ENCODE data around the gene SUPT6H.
"Not testable (repeated sequence)": the region's sequence is repeated elsewhere in the genome, so short reads cannot be mapped to it uniquely, and the experiment has no call there.

The SUPT6H gene

DNA sequence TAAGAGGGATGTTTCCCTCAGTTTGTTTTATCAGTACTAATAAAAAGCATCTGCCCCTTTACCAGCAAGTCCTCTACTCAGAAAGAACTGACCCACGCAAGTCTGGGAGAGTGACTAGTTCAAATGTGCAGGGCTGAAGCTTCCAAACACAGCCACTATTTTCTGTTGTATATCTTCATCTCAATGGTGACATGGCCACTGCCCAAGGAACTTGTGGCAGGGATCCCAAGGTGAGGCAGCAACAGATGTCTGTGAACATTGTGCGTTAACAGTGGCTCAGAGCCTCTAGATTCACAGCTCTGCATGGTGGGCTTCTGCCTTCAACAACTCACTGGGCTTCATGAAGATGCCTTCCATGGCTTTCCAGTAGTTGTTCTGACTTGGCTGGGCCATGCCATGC, 13.3 kb upstream of the SUPT6H start:
- no peak for DNase-seq

DNA sequence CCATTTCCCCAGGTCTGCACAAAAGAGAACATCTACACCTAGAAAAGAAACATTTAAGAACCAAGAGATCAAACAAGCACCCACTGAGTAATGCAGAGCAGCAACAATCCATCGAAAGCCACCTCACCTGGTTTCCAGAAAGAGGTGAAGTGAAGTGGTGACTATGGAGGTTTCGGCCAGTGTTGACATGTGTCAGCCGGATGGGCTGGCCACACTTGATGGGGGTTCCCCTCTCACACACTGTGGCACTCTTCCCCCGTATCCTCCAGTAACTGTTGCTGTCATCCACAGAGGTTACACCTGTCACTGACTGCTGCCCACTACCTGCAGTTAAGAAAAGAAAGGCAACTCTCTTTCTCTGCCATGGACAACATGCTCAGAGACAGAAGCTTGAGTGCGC, 6.8 kb upstream of the SUPT6H start:
- DNase-seq = no peak

DNA sequence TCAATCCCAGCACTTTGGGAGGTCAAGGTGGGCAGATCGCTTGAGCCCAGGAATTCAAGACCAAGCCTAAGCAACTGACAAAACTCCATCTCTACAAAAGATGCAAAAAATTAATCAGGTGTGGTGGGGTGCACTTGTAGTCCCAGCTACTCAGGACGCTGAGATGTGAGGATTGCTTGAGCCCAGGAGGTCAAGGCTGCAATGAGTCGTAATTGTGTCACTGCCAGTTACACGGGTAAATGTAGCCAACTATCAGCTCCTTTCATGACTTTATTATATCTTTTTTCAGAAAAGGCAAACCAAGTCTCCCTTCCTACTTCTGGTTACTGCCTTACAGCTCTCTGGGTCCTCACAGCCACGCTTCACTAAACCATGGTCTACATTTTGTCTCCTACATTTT, 4.2 kb upstream of the SUPT6H start:
- no peak for DNase-seq

DNA sequence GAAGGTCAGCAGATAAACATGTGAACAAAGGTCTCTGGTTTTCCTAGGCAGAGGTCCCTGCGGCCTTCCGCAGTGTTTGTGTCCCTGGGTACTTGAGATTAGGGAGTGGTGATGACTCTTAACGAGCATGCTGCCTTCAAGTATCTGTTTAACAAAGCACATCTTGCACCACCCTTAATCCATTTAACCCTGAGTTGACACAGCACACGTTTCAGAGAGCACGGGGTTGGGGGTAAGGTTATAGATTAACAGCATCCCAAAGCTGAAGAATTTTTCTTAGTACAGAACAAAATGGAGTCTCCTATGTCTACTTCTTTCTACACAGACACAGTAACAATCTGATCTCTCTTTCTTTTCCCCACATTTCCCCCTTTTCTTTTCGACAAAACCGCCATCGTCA, 3.7 kb upstream of the SUPT6H start:
- DNase-seq = not testable (repeated sequence)

DNA sequence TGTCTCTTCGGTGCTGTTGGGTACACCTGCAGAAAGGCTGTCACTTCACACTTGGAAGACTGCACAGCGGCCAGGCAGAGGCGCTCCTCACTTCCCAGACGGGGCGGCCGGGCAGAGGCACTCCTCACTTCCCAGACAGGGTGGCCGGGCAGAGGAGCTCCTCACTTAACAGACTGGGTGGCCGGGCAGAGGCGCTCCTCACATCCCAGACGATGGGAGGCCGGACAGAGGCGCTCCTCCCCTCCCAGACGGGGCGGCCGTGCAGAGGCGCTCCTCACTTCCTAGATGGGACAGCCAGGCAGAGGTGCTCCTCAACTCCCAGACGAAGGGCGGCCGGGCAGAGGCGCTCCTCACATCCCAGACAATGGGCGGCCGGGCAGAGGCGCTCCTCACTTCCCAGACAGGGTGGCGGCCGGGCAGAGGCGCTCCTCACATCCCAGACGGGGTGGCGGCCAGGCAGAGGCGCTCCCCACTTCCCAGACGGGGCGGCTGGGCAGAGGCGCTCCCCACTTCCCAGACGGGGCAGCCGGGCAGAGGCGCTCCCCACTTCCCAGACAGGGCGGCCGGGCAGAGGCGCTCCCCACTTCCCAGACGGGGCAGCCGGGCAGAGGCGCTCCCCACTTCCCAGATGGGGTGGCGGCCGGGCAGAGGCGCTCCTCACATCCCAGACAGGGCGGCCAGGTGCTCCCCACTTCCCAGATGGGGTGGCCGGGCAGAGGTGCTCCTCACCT, 3.1 kb upstream of the SUPT6H start:
- DNase-seq = not testable (repeated sequence)

DNA sequence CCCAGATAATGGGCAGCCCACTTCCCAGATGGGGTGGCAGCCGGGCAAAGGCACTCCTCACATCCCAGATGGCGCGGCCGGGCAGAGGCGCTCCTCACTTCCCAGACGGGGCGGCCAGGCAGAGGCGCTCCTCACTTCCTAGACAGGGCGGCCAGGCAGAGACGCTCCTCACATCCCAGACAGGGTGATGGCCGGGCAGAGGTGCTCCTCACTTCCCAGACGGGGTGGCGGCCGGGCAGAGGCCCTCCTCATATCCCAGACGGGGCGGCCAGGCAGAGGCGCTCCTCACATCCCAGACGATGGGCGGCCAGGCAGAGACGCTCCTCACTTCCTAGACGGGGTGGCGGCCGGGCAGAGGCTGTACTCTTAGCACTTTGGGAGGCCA, 2.5 kb upstream of the SUPT6H start:
- not testable (repeated sequence) for DNase-seq

DNA sequence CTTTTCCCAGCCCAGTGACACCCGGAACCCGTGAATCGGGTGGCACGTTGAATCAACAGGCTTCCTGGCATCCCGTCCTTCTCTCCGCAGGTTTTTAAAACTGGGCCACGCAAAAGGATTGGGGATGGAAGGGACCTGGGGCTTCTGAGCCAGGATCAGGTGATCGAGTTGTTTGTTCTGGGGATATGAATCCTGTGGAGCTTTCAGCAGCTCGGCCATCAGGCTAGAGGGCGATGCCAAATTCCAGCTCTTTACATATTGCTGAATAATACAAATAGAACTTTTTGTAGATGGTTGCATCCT, 473 bp downstream of the SUPT6H start:
- DNase-seq = no peak

DNA sequence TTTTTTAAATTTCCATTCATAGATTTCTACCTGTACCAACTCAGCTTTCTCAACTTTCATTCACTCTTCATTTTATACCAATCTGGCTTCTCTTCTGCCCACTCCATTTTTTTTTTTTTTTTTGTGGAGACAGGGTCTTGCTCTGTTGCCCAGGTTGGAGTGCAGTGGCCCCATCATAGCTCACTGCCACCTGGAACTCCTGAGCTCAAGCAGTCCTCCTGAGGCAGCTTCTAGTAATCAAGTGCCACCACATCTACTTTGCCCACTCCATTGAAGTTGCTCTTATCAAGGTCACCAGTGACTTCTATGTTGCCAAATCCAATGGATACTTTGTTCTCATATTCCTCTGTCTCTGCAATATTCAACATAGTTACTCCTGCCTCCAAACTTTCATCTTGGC, 1.7 kb downstream of the SUPT6H start:
- no peak for DNase-seq

DNA sequence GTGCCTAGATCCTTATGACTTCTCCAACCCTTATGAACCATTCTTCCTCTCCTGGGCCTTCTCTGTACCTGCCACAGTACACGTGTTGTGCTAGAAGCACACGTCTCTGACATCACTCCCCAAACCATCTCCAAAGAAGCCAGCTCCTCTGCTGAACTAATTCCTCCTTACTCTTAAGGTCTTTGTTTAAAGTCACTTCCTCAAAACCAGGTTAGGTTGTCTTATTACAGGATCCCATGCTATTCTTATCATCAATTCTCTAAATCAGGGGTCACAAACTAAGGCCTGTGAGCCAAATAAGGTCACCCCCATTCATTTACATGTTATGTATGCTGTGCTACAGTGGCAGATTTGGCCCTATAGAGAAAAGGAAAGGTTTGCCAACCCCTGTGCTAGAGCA, 4.0 kb downstream of the SUPT6H start:
- no peak for DNase-seq

DNA sequence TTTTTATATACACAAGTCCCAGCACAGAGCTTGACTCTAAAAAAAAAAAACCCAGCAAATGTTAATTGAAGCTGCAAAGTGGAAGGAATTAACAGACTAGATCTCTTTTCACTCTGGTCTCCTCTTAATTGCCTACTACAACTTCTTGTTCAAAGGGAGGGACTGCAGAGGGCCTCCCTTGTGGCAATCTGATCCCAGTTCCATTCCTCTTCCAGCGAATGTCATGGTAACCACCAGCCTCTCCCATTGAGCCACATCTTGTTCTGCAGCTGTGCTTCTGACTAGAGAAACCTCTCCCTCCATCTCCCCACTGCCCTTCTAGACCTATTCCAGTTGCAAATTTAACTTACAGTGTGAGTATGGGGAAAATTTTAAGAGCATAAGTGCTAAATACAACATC, 5.9 kb downstream of the SUPT6H start:
- no peak for DNase-seq

DNA sequence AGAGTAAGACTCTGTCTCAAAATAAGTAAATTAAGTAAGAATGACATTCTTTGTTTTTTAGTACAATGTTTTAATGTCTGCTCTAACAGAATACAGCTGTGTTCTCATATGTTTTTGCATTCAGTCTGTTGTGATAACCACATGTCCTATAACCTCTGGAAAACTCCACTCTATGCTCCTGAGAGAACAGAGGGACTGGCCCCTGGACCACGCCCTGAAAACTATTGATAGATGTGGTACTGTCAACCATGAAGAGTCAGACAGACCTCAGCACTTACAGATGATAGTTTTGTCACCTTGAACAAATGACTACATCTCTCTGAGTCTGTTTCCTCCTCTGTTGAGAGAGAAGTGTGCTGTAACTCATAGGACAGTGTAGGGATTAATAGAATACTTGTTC, 7.9 kb downstream of the SUPT6H start:
- no peak for DNase-seq

DNA sequence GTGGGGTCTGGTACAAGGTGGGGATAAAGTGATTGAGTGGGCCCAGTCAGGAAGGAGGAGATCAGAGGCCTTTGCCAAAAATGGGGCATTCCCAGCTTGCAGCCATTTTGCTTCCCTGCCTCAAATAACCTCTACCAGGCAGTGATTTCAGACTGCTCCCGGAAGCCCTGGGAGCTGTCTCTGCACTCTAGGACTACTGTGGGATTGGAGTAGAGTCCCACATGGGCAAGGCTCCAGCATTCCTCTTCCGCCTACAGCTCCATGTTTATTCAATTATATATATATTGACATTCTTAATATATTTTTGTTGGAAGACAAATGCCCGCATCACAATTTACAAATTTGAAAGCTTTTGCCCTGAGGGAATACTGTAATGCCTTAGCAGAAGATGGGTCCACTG, 13.5 kb downstream of the SUPT6H start:
- DNase-seq = no peak

DNA sequence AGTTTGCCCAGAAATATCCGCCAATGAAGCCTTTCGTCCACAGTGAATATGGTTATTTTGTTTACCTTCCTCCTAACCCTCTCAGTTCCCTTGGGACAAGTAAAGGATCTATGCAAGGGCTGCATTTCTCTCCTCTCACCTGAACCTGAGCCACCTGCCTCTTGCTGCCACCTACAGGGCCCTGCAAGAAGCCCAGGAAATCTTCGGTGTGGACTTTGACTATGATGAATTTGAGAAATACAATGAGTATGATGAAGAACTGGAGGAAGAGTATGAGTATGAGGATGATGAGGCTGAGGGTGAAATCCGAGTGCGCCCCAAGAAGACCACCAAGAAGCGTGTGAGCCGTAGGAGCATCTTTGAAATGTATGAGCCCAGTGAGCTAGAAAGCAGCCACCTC, 14.0 kb downstream of the SUPT6H start:
- no peak for DNase-seq

DNA sequence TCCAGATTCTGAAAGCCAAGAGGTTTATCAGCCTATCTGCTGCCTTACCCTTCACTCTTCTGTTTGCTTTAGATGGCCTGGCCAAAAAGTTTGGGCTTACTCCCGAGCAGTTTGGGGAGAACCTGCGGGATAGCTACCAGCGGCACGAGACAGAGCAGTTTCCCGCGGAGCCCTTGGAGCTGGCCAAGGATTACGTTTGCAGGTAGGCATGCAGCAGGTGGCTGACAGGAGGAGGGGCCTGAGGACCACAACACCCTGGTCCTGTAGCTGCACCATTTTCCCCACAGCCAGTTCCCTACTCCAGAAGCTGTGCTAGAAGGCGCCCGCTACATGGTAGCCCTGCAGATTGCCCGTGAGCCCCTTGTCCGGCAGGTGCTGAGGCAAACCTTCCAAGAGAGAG, 20.6 kb downstream of the SUPT6H start:
- DNase-seq = no peak

DNA sequence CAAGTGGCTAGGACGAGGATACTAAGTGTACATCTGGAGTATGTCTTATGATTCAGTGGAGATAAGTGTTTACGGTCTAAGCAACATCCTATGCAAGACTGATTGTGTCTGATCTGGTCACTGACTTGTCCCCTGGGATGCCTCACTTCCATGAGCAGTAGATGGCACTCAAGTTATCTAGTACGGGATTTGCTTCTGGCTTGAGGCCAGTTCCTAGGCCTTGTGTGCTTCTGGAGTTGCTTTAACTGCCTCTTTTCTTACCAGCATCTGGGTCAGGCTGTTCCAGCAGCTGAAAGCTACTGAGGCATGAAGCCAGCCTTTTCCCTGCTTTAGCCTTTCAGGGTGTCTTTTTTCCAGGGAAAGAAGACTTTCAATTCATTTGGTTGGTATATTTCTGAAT, 23.0 kb downstream of the SUPT6H start:
- no peak for DNase-seq

DNA sequence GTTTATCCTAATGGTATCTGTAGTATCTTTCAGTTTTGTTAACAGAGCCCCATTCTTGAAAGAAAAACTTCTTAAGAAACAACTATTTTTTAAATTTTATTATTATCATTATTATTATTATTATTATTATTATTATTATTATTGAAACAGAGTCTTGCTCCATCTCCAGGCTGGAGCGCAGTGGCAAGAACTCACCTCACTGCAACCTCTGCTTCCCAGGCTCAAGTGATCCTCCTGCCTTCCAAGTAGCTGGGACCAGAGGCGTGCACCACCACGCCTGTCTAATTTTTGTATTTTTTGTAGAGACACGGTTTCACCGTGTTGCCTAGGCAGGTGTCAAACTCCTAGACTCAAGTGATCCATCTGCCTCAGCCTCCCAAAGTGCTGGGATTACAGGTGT, 23.4 kb downstream of the SUPT6H start:
- no peak for DNase-seq

DNA sequence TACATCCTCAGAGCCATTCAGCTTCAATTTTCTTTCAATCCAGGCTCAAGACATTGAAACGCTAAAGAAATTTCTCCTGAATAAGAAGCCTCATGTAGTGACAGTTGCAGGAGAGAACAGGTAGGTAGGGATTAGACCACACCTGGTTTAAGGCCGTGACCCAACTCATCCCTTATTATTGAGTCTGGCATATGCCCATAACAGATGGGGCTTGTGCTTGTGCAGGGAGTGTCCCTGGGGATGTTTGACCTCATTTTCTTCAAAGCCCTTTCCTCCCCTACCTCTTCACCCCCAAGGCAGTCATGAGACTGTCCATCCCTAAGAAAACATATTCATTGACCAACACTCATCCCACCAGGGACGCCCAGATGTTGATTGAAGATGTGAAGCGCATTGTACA, 24.3 kb downstream of the SUPT6H start:
- DNase-seq = no peak

DNA sequence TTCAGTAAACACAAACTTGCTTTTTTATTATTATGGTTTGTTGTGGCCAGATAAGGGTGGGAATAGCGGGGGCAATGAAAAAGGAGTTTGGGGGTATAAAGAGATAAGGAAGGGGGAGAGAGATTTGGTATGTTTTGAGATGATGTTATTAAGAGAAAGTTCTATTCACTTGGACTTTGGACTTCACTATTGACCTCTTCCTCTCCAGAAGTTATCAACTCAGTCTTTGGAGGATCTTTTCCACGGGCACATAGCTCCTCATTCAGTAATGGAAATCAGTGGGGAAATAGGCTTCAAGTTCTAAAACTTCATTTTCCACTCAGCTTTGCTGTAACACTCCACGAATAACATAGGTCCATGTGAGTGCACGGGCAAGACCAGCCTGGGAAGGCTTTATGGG, 26.5 kb downstream of the SUPT6H start:
- DNase-seq = no peak

DNA sequence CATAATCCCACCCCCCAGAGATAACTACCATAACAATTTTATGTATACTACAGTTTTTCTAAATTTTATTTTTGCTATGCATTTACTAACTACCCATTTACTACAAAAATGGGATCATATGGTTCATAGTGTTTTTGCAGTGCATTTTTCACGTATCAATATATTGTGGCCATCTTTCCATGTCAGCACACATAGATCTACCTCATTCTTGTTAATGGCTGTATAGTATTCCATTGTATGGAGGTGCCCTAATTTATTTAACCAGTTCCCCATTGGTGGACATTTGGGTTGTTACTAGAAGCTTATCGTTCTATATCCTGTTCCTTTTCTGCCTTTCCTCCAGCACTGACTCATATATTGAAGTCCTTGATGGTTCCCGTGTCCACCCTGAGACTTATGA, 27.0 kb downstream of the SUPT6H start:
- no peak for DNase-seq

DNA sequence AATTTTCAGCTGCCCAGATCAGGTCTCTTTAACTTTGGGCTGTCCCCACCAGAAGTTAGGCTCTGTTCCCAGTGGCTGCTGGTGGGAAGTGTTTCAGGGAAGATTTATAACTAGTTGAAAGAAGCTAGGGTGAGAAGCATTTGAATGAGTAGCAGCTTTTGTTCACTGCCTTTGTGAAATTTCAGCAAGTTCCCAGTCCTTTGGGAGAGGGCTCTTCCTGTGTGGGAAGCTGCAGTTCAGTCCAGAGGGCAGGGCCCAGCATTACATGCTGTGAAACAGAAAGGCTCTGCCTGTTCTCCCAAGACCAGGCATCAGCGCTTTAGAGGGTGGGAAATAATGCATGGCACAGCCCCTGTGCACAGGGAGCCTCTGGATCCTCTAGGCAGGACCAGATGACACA, 31.9 kb downstream of the SUPT6H start:
- no peak for DNase-seq

DNA sequence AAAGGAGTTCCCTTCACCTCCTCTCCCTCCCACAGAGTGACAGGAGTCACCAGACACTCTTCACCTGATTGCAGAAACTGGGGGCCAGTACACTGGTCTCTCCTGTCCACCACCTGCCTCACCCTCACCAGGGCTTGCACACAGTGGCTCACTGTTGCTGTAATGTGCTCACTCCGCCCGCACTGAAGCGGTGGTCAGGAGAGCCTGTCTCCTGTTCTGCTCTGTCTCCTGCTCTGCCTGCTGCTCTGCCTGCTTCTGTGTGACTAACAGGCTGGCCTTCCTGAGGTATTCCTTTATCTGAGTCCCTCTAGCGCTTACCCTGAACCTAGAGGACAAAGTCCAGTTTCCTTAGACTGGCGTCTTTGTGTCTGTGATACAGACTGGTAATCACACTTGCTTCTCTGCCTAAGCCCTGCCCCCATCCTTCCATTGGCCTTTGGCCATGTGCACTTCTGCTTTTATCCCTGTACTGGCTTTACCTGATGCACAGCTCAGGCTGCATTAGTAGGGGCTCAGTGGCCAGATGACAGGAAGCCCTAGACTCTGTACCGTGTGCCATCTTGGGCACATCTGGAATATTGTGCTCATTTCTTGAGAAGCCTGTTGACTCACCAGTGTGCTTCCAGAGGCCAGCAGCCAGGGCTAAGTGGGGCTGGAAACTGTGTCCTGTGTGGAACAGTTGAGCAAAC, 36.4 kb downstream of the SUPT6H start:
- peak in 1 of 2 donors; percentile 22 for DNase-seq

DNA sequence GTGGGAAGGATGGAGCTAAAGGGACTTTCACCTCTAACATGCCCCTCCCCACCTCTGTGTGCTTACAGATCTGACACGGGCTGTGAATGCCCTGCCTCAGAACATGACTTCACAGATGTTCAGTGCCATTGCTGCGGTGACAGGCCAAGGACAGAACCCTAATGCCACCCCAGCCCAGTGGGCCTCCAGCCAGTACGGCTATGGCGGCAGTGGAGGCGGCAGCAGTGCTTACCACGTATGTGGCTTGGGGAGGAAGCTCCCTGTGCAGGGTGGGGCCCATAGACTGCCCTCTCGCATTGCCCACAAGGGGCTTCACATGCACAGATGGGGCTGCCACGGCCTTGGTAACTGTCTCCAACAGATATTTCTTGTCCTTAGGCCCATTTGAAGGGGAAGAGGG, 38.3 kb downstream of the SUPT6H start:
- DNase-seq = no peak

DNA sequence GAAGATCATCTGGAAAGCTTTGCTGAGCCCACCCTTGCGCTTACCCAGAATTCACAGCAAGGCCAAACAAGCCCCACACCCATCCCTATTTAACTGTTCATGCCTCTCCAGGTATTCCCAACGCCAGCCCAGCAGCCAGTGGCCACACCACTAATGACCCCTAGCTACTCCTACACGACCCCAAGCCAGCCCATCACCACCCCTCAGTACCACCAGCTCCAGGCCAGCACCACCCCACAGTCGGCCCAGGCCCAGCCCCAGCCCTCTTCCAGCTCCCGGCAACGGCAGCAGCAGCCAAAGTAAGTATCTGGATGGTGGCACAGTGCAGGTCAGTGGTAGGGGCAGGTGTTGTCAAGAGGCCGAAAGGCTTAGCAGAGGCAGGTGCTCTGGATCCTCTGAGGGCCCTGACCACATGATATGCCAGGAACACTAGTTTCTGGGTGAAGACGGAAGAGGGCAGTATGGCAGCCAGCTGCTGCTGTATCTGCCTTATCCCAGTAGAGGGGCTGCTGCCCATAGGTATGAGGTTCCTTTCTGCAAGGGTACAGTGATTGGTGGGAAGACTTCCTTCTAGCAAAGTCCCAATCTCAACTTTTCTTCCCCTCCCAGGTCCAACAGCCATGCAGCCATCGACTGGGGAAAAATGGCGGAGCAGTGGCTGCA, 39.0 kb downstream of the SUPT6H start:
- no peak for DNase-seq

DNA sequence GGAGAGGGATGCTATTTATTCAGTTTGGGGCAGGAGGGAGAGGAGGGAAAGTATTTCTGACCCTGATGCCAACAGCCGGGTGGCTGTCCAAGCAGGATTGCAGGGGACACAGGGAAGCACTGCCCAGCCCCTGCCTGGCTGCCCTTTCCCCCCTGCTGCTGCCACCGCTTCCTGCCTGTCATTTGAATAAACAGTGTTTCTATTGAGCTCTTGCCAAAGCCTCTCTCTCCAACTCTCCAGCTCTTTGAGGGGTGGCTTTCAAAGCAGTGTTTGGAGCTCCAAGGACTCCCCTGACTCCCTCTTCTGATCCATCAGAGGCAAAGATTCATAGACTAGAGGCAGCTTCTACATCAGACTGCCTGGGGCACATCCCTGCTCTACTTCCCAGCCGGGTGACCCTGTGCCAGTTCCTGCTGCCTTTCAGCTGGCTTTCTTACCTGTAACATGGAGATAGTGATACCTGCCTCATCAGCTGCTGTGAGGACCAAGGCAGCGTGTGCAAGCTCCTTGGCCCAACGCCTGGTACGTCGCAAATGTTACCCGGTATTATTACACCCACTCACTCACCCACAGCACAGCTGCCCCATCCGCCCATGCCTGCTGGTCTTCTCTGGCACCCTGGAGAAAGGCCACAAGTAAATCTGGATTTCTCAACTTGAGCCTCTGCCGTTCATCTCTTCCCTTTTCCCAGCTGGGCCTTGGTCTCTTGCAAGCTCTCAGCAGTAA, 40.2 kb downstream of the SUPT6H start:
- DNase-seq = no peak

Data from stimulated activated CD4-positive, alpha-beta T cell treated with anti-CD3 and anti-CD28 coated beads, Interleukin-2, amount 100 ng/mL, for 24 hours (primary cell).